GM18505 (cell line): ENCODE data around the gene COPRS.

ENCODE experiments used
- ATAC-seq: cut with Tn5 transposase; IDR thresholded peaks from one replicate; pipeline ENCODE4 v1.9.1; 2021; ENCODE audit not compliant: unreplicated experiment
- POLR2A ChIP-seq: IDR thresholded peaks from 4 replicates; pipeline ENCODE4 v1.6.1; 2011; ENCODE audit warnings: borderline replicate concordance; ENCODE audit not compliant: insufficient read depth, insufficient read length; ENCODE audit errors: extremely low read depth

Gene COPRS

GRCh38 chr17:31869797-31870568 is 10.9 kb upstream of the COPRS start:
- TF ChIP-seq POLR2A = no peak
- no peak for ATAC-seq

- no peak for TF ChIP-seq POLR2A
- no peak for ATAC-seq
Observed at GRCh38 chr17:31869031-31869430, 10.0 kb upstream of the COPRS start.

GRCh38 chr17:31859487-31860008 is 504 bp upstream of the COPRS start:
- no peak for ATAC-seq
- no peak for TF ChIP-seq POLR2A

GRCh38 chr17:31857920-31858641 is 963 bp downstream of the COPRS start:
- TF ChIP-seq POLR2A = no peak
- no peak for ATAC-seq

GRCh38 chr17:31856750-31857149 is 2.3 kb downstream of the COPRS start:
- no peak for TF ChIP-seq POLR2A
- no peak for ATAC-seq

GRCh38 chr17:31854672-31855071 is 4.4 kb downstream of the COPRS start:
- no peak for ATAC-seq
- TF ChIP-seq POLR2A = no peak

GRCh38 chr17:31853911-31854470 is 5.1 kb downstream of the COPRS start:
- no peak for TF ChIP-seq POLR2A
- ATAC-seq = no peak

GRCh38 chr17:31845291-31845690 is 13.8 kb downstream of the COPRS start:
- no peak for ATAC-seq
- TF ChIP-seq POLR2A = no peak

GRCh38 chr17:31843070-31843745 is 15.8 kb downstream of the COPRS start:
- ATAC-seq = no peak
- no peak for TF ChIP-seq POLR2A

GRCh38 chr17:31842195-31843069 is 16.6 kb downstream of the COPRS start:
- no peak for ATAC-seq
- TF ChIP-seq POLR2A = no peak

GRCh38 chr17:31841850-31842194 is 17.2 kb downstream of the COPRS start:
- no peak for TF ChIP-seq POLR2A
- no peak for ATAC-seq

- ATAC-seq = no peak
- no peak for TF ChIP-seq POLR2A
Observed at GRCh38 chr17:31838636-31839225, 20.3 kb downstream of the COPRS start.
